Measurements from ENCODE around the gene TET1.

- TF ChIP-seq CTCF (IDR thresholded peaks at IDR 0.05) = no peak
- TF ChIP-seq ZFX (IDR thresholded peaks at IDR 0.05; ENCODE audit: borderline replicate concordance) = no peak
These were observed 1.9 kb downstream of the TET1 start for GRCh38 chr10:68561865-68562649.
